HEK293T (cell line): Measurements from ENCODE around the gene NDUFA8.

Experiments
- CTCF ChIA-PET: fragments of 350-600 bp; formaldehyde crosslinking; extraction: SDS; loops from one replicate; lab custom pipeline; 2021; ENCODE audit warnings: antibody characterized with exemption, inconsistent platforms; lab: Yijun Ruan, JAX
- POLR2A ChIA-PET: fragments of 350-600 bp; formaldehyde crosslinking; extraction: SDS; loops from one replicate; lab custom pipeline; 2020; ENCODE audit warnings: antibody characterized with exemption, inconsistent platforms; lab: Yijun Ruan, JAX
- DNase-seq: peaks from one replicate; pipeline ENCODE4 v3.0.0; 2012; ENCODE audit warnings: mixed read lengths; ENCODE audit errors: extremely low spot score
- ARNT ChIP-seq: fragments of 450-650 bp; IDR thresholded peaks from 2 replicates; pipeline ENCODE4 v1.6.1; 2017; ENCODE audit warnings: mild to moderate bottlenecking
- BHLHE40 ChIP-seq: fragments of 450-650 bp; IDR thresholded peaks from 2 replicates; pipeline ENCODE4 v1.6.1; 2016; ENCODE audit warnings: mild to moderate bottlenecking, moderate library complexity, borderline replicate concordance
- CTBP1 ChIP-seq: fragments of 450-650 bp; IDR thresholded peaks from 2 replicates; pipeline ENCODE4 v1.6.1; 2016; ENCODE audit warnings: borderline replicate concordance
- ELF4 ChIP-seq: fragments of 450-650 bp; IDR thresholded peaks from 2 replicates; pipeline ENCODE4 v1.6.1; 2017; ENCODE audit warnings: antibody characterized with exemption
- FOXA1 ChIP-seq: fragments of 450-650 bp; IDR thresholded peaks from 2 replicates; pipeline ENCODE4 v1.6.1; 2016; ENCODE audit warnings: mild to moderate bottlenecking
- FOXK2 ChIP-seq: fragments of 450-650 bp; IDR thresholded peaks from 2 replicates; pipeline ENCODE4 v1.6.1; 2016; ENCODE audit warnings: mild to moderate bottlenecking
- FOXM1 ChIP-seq: fragments of 450-650 bp; IDR thresholded peaks from 2 replicates; pipeline ENCODE4 v1.6.1; 2017; ENCODE audit warnings: mild to moderate bottlenecking, borderline replicate concordance
- HDGF ChIP-seq: fragments of 450-650 bp; IDR thresholded peaks from 2 replicates; pipeline ENCODE4 v1.6.1; 2017; ENCODE audit warnings: antibody characterized with exemption, borderline replicate concordance
- L3MBTL2 ChIP-seq: fragments of 450-650 bp; conservative IDR thresholded peaks from 2 replicates; pipeline ENCODE4 v1.6.1; 2016; ENCODE audit warnings: mild to moderate bottlenecking
- LEF1 ChIP-seq: fragments of 450-650 bp; IDR thresholded peaks from 2 replicates; pipeline ENCODE4 v1.6.1; 2017; ENCODE audit warnings: mild to moderate bottlenecking, borderline replicate concordance
- NFRKB ChIP-seq: fragments of 450-650 bp; IDR thresholded peaks from 2 replicates; pipeline ENCODE4 v1.6.1; 2016; ENCODE audit warnings: mild to moderate bottlenecking, moderate library complexity
- PKNOX1 ChIP-seq: fragments of 450-650 bp; IDR thresholded peaks from 2 replicates; pipeline ENCODE4 v1.6.1; 2016
- SP1 ChIP-seq: fragments of 450-650 bp; IDR thresholded peaks from 2 replicates; pipeline ENCODE4 v1.6.1; 2017
- SUZ12 ChIP-seq: fragments of 450-650 bp; IDR thresholded peaks from 2 replicates; pipeline ENCODE4 v1.6.1; 2016; ENCODE audit warnings: mild to moderate bottlenecking
- TARDBP ChIP-seq: fragments of 450-650 bp; IDR thresholded peaks from 2 replicates; pipeline ENCODE4 v1.6.1; 2016
- ZNF384 ChIP-seq: fragments of 450-650 bp; IDR thresholded peaks from 2 replicates; pipeline ENCODE4 v1.6.1; 2016

NDUFA8 gene

GRCh38 chr9:122186777-122187470, 27.3 kb upstream of the NDUFA8 start:
- TF ChIP-seq L3MBTL2 (no peak), NFRKB (no peak), HDGF (no peak), LEF1 (no peak), CTBP1 (no peak), ARNT (no peak), SP1 (no peak), FOXM1 (no peak), FOXA1 (no peak), BHLHE40 (no peak), PKNOX1 (no peak)
- ChIA-PET POLR2A (no interaction called here), CTCF (no interaction called here)
- DNase-seq: no peak

GRCh38 chr9:122186301-122186700, 26.7 kb upstream of the NDUFA8 start:
- no peak for TF ChIP-seq FOXM1
- no peak for TF ChIP-seq LEF1
- TF ChIP-seq ZNF384: no peak
- TF ChIP-seq PKNOX1: no peak
- ChIA-PET CTCF (interaction anchor here (0.8 kb wide), 1 partner anchor 13 kb away, joined by 3 read pairs; no protein-coding TSS in a partner anchor), POLR2A (no interaction called here)
- DNase-seq: no peak

- no peak for DNase-seq
- ChIA-PET CTCF (no interaction called here), POLR2A (no interaction called here)
- TF ChIP-seq FOXK2: no peak
- no peak for TF ChIP-seq L3MBTL2
- no peak for TF ChIP-seq PKNOX1
- TF ChIP-seq SP1: no peak
- no peak for TF ChIP-seq SUZ12
- TF ChIP-seq ZNF384: no peak
- TF ChIP-seq NFRKB: no peak
- TF ChIP-seq BHLHE40: no peak
- no peak for TF ChIP-seq FOXM1
- TF ChIP-seq FOXA1: no peak
- no peak for TF ChIP-seq LEF1
- no peak for TF ChIP-seq ARNT
- TF ChIP-seq TARDBP: no peak
- no peak for TF ChIP-seq ELF4
- TF ChIP-seq HDGF: no peak
- TF ChIP-seq CTBP1: no peak
These were observed 25.0 kb upstream of the NDUFA8 start for GRCh38 chr9:122184551-122184950.

GRCh38 chr9:122183501-122183900, 23.9 kb upstream of the NDUFA8 start:
- TF ChIP-seq ZNF384: no peak
- TF ChIP-seq NFRKB: no peak
- TF ChIP-seq BHLHE40: no peak
- no peak for TF ChIP-seq FOXA1
- TF ChIP-seq FOXK2: no peak
- no peak for TF ChIP-seq PKNOX1
- TF ChIP-seq HDGF: no peak
- TF ChIP-seq TARDBP: no peak
- TF ChIP-seq L3MBTL2: no peak
- no peak for TF ChIP-seq ARNT
- no peak for TF ChIP-seq FOXM1
- CTCF ChIA-PET: no interaction called here
- POLR2A ChIA-PET: no interaction called here
- no peak for DNase-seq

- no peak for DNase-seq
- POLR2A ChIA-PET: no interaction called here
- CTCF ChIA-PET: no interaction called here
- TF ChIP-seq LEF1 (no peak), FOXA1 (no peak), FOXM1 (no peak), FOXK2 (no peak), NFRKB (no peak), SP1 (no peak), CTBP1 (no peak), TARDBP (no peak), ELF4 (no peak), L3MBTL2 (no peak), ARNT (no peak), ZNF384 (no peak), SUZ12 (no peak), HDGF (no peak), BHLHE40 (no peak), PKNOX1 (no peak)
These were observed 21.1 kb upstream of the NDUFA8 start for GRCh38 chr9:122180633-122181032.
